GM13977 (cell line): ENCODE results near the gene SMIM1.

ENCODE experiments used
- DNase-seq: peaks from one replicate; pipeline ENCODE4 v3.0.0; 2012; ENCODE audit warnings: low spot score
- in situ Hi-C: fragments of 300-500 bp; cut with MboI; formaldehyde crosslinking; loops from one replicate; pipeline ENCODE4 v1.12.0; 2022; ENCODE audit warnings: low sequenced_read_pairs, low pct_unique_long_range_greater_than_20kb, mixed read lengths, inconsistent platforms; ENCODE audit not compliant: unreplicated experiment
- TF ChIP-seq, protein P1 (sequence below): IDR thresholded peaks from 2 replicates; pipeline ENCODE4 v1.5.1; 2012; ENCODE audit warnings: mild to moderate bottlenecking, control low read depth; ENCODE audit not compliant: insufficient read depth; ENCODE audit errors: extremely low read depth, missing control alignments

Gene SMIM1

DNA sequence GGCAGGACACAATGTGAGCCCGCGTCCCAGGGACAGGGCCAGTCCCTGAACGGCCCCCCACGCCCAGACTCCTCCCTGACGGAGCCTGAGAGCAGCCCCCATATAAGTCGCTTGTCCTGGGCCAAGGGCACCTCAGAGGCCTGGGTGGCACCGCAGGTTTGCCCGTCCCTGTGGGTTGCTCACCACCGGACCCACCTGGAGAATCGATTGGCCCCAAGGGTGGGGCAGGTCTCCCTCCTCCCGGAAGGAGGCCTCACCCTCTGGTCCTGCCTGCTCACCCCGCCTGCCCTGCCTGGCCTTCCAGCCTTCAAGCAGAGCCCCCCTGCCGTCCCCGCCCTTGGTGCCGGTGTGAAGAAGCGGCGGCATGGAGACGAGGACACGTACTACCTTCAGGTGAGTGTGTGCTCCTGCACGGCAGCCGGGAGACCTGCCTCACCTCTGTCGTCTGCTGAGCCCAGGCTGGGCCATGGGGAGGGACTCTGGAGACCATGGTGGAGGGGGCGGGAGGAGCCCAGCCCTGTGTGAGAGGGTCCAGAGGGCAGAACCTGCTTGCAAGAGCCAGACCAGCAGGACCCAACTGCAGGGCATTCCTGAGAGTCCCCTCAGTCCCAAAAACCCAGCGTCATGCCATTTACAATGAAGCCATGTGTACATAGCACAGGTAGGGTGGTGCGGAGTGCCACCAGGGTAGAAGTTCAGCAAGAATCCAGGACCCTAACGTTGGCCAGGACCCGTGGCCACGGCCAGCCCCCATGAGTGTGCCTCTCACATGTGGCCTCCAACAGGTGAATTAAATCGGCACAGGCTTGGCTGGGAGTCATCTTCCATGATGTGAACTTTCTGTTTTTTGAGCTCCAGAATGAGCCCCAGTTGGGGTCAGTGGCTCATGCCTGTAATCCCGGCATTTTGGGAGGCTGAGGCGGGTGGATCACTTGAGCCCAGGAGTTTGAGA, 44.4 kb upstream of the SMIM1 start:
- TF ChIP-seq, protein P1, sequence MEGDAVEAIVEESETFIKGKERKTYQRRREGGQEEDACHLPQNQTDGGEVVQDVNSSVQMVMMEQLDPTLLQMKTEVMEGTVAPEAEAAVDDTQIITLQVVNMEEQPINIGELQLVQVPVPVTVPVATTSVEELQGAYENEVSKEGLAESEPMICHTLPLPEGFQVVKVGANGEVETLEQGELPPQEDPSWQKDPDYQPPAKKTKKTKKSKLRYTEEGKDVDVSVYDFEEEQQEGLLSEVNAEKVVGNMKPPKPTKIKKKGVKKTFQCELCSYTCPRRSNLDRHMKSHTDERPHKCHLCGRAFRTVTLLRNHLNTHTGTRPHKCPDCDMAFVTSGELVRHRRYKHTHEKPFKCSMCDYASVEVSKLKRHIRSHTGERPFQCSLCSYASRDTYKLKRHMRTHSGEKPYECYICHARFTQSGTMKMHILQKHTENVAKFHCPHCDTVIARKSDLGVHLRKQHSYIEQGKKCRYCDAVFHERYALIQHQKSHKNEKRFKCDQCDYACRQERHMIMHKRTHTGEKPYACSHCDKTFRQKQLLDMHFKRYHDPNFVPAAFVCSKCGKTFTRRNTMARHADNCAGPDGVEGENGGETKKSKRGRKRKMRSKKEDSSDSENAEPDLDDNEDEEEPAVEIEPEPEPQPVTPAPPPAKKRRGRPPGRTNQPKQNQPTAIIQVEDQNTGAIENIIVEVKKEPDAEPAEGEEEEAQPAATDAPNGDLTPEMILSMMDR = no peak
- in situ Hi-C loops = no loop called here
- no peak for DNase-seq

DNA sequence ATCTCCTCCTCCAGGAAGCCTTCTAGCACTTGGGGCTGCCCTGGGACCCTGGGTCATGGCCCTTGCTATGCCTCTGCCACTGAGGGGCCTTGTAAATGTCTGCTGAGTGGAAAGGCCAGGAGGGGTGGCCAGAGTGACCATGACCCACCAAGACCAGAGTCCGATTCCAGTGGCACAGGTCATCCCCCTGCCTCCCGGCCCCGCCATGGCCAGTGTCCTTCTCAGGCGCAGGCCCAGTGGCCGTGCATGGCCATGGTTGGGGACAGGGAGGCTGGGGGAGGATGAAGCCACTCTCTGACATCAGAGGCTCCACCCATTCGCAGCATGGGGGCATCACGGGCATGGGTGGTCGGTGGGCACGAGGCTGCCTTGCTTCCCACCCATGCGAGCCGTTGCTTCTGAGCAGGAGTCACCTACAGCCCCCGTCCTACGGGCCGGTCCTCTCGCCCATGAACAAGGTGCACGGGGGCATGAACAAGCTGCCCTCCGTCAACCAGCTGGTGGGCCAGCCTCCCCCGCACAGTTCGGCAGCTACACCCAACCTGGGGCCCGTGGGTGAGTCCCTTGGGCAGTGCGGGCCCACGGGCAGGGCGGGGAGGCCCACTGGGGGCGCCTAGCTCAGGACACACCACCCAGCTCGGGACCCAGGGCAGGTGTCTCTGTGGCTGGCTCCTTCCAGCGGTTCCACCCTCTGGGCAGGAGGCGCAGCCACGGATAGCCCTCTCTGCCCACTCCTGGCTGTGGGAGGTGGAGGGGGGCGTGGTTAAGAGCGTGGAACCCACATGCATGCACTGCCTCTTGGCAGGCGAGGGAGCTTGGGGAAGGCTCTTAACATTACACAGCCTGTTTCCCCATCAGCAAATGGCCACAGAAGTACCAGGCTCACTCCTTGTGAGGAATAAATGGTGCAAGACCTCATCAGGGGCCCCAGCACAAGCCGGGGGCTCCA, 42.7 kb upstream of the SMIM1 start:
- DNase-seq = no peak
- TF ChIP-seq, protein P1 = no peak
- in situ Hi-C loops = no loop called here

DNA sequence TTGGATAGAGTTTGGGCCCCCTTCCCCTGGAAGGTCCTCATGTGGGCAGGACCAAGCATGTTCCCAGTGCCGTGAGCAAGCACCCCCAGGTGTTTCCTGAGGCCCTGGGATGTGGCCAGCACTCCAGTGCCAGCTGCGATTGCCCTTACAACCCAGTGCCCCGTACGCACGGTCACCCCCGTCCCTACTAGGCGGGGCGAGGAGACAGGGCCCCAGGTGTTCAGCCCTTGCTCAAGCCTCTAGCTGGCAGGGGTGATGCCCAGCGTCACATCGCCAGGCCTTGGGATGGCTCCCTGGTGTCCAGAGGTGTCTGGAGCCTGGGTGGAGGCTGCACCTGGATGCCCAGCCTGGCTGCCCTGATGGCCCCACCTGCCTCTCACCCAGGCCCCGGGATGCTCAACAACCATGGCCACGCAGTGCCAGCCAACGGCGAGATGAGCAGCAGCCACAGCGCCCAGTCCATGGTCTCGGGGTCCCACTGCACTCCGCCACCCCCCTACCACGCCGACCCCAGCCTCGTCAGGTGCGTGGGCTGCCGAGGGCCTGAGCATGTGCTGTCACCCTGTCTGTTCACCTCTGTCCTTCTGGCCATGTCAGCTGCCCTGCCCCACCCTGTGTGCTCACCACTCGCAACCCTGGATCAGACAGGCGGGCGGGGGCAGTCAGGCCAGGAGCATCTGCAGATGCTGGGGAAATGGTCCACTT, 41.9 kb upstream of the SMIM1 start:
- TF ChIP-seq, protein P1 = no peak
- no peak for DNase-seq
- in situ Hi-C loops = no loop called here

DNA sequence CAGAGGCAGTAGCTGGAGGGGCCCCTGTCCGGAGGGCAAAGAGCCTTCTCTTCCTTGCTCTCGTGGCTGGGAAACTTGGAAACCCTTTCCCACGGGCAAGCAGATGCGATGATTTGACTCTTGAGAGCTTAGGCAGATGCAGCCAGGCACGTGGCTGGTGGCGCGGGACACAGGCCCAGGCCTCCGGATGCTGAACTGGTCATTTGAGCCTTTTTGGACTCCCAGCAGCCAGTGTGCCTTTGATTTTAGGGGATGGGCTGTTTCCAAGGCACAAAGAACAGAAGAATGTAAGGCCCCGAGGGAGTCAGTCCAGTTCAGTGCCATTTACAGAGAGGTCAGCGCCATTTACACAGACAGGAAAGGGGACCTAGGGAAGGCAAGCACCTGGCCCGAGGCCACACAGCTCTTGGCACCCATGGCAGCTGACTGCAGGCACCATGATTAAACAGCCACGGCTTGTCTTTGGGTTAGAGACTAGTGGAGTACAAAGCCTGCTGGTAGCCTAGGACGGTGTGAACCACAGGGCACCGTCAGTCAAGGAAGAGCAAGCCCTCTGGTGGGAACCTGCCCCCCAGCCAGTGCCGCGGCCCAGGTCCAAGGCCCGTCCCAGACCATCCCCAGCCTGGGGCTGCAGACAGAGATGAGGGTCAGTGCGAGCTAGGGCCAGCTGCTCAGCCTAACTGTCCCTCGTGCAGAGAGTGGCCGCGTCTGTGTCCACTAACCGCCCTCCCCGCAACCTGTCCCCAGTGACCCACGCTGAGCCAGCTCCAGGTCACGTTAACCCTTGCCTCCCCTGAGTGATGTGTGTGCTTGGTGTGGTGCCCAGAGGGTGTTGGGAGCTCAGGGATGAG, 40.7 kb upstream of the SMIM1 start:
- no peak for DNase-seq
- in situ Hi-C loops = no loop called here

DNA sequence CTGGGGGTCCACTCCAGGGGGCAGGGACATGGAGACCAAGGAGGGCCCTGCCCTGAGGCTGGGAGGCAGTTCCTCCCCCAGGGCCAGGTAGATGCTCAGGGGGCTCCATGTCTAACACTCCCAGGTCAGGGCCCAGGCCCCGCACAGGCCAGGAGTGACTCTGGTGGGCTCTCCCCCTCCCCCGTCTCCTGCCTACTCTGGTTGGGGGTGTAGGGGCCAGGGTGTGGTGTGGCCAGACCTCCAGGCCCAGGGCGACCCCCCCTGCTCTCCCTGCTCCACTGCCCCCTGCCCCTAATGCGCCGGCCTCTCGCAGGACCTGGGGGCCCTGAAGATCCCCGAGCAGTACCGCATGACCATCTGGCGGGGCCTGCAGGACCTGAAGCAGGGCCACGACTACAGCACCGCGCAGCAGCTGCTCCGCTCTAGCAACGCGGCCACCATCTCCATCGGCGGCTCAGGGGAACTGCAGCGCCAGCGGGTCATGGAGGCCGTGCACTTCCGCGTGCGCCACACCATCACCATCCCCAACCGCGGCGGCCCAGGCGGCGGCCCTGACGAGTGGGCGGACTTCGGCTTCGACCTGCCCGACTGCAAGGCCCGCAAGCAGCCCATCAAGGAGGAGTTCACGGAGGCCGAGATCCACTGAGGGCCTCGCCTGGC, 40.0 kb upstream of the SMIM1 start:
- no peak for DNase-seq
- in situ Hi-C loops = no loop called here
- TF ChIP-seq, protein P1 = no peak

More for the DNA sequence above, 40.7 kb upstream of the SMIM1 start:
- TF ChIP-seq, protein P1 = no peak
